NCI-H1436 treated with DMSO at 0.1 percent for 48 hours (cell line): ENCODE data around the gene BMP7.
"Not testable (repeated sequence)": the region's sequence is repeated elsewhere in the genome, so short reads cannot be mapped to it uniquely, and the experiment has no call there.

Source experiments
- DNase-seq: peaks from one replicate; lab custom pipeline; 2025; lab: John Stamatoyannopoulos, UW

Gene BMP7

GRCh38 chr20:57287901-57288300, 21.5 kb upstream of the BMP7 start:
- no peak for DNase-seq

- DNase-seq, result no peak
These were observed 20.8 kb upstream of the BMP7 start for GRCh38 chr20:57287007-57287880.

- no peak for DNase-seq
These were observed 17.4 kb upstream of the BMP7 start for GRCh38 chr20:57283860-57284259.

- DNase-seq, result no peak
These were observed 16.4 kb upstream of the BMP7 start for GRCh38 chr20:57282670-57283361.

- DNase-seq, result no peak
These were observed 15.5 kb upstream of the BMP7 start for GRCh38 chr20:57281900-57282299.

- no peak for DNase-seq
These were observed 13.8 kb upstream of the BMP7 start for GRCh38 chr20:57280221-57280620.

- not testable (repeated sequence) for DNase-seq
These were observed 13.1 kb upstream of the BMP7 start for GRCh38 chr20:57279548-57279947.

- no peak for DNase-seq
These were observed 12.0 kb upstream of the BMP7 start for GRCh38 chr20:57278457-57278856.

- DNase-seq, result no peak
These were observed 11.1 kb upstream of the BMP7 start for GRCh38 chr20:57277398-57278105.

- DNase-seq, result no peak
These were observed 9.8 kb upstream of the BMP7 start for GRCh38 chr20:57276221-57276620.

- no peak for DNase-seq
These were observed 9.4 kb upstream of the BMP7 start for GRCh38 chr20:57275813-57276212.

GRCh38 chr20:57275334-57275733, 8.9 kb upstream of the BMP7 start:
- DNase-seq, result no peak

- no peak for DNase-seq
These were observed 8.4 kb upstream of the BMP7 start for GRCh38 chr20:57274846-57275245.

- no peak for DNase-seq
These were observed 7.9 kb upstream of the BMP7 start for GRCh38 chr20:57274299-57274698.

- DNase-seq, result no peak
These were observed 6.6 kb upstream of the BMP7 start for GRCh38 chr20:57272883-57273535.

GRCh38 chr20:57270204-57270984, 4.0 kb upstream of the BMP7 start:
- no peak for DNase-seq

GRCh38 chr20:57269148-57269984, 2.9 kb upstream of the BMP7 start:
- no peak for DNase-seq

- no peak for DNase-seq
These were observed 2.1 kb upstream of the BMP7 start for GRCh38 chr20:57268399-57269076.

GRCh38 chr20:57267158-57267821, 849 bp upstream of the BMP7 start:
- no peak for DNase-seq

GRCh38 chr20:57265997-57266290, 497 bp downstream of the BMP7 start:
- no peak for DNase-seq
